GM19025 (cell line): ENCODE results near the gene VIPR2.
"Not testable (repeated sequence)": the region's sequence is repeated elsewhere in the genome, so short reads cannot be mapped to it uniquely, and the experiment has no call there.

Experiments used
- ATAC-seq: cut with Tn5 transposase; IDR thresholded peaks from one replicate; pipeline ENCODE4 v1.9.1; 2021; ENCODE audit warnings: mild to moderate bottlenecking, low read depth, moderate library complexity; ENCODE audit not compliant: unreplicated experiment

Gene VIPR2

DNA sequence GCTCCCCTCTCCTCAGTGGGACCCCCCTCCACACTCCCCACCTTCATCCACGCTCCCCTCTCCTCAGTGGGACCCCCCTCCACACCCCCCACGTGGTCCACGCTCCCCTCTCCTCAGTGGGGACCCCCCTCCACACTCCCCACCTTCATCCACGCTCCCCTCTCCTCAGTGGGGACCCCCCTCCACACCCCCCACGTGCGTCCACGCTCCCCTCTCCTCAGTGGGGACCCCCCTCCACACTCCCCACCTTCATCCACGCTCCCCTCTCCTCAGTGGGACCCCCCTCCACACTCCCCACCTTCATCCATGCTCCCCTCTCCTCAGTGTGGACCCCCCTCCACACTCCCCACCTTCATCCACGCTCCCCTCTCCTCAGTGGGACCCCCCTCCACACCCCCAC lies 146.4 kb downstream of the VIPR2 start:
- not testable (repeated sequence) for ATAC-seq

DNA sequence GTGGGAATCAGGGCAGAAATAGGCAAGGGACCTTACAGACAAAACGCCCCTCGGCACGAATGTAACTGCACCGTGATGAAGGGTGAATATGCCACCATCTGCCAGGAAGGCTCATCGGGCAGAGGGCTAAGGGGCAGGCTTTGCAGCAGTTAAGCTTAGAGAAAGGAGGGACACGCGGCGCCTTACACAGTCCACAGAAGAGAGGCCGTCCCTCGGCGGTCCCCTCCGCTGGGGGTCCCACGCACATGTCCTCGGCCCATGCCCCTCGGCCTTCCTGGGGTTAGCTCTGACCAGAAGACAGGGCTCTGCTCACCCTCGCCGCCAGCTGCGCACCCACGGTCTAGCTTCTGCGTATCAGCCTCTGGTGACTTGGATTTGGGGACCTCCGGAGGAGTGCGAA lies 147.2 kb downstream of the VIPR2 start:
- no peak for ATAC-seq

DNA sequence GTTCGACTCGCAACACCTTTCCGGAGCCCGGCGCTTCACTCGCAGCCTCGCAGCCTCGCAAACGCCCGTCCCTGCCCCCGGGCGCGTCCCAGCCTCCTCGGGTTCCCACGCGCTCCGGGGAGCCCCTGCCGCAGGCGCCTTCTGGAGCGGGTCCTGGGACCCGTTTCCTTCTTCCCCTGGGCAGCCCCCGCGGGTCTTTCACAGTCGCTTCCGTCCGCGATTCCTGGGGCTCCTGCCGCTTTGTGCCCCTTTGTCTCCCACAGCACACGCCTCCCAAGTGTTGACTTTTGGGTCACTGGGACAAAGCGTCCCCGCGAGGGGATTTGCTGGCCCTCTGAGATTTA lies 147.6 kb downstream of the VIPR2 start:
- ATAC-seq, result no peak

DNA sequence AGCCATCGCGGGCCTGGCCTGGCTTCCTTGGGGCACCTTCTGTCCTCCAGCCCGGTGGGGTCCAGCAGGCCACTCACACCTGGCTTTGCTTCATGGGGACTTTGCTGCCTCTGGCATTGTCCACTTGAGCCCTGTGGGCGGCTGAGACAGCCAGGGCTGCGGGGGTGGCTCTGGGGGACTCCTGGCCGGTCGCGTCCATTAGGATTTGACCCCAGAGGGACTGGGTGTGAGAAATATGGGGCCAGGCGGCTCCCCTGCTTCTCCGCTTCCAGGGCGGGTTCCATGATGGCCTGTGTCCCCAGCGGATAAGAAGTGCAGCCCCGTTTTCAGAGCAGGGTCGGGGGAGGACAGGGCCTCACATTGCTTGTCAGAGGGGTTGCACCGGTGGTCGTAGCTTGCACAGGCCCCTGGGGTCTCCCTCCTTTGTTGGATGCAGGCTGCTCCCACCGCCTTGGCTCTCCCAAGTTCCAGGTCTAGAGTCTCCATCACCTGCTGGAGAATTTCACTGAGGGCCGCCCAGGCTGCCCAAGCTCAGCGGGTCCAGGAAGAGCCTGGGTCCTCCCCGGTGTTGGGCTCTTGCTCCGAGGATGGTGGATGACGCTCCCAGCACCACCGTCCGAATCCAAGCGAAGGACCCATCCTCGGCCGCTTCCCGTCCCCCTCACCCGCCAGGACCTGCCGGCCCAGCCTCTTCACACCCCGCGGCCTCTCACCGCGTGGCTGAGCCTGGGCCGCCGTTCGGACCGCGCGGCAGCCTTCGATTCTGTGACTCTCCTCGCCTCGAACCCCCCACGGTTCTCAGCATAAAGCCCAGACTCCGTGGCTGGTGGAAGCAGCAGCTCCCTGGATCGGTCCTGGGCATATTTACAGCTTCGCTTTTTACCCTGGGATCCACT lies 148.2 kb downstream of the VIPR2 start:
- no peak for ATAC-seq

DNA sequence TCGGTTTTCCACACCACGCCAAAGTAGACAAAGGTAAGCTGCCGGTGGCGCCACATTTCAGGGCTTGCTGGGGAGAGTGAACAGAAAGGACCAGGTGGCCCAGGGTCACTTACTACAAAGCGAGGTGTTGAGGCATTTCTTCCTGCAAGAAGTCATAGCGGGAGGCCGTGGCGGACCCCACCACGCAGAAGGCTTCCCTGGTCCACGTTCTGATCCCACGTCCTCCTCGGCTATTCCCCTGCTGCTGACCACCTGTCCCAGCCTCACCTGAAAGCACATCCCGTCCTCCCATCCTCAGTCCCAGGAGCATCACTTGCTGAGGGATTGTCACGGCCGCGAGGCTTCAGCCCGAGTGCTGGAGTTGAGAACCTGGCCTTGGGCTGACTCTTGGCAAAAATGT lies 149.2 kb downstream of the VIPR2 start:
- ATAC-seq, result no peak

DNA sequence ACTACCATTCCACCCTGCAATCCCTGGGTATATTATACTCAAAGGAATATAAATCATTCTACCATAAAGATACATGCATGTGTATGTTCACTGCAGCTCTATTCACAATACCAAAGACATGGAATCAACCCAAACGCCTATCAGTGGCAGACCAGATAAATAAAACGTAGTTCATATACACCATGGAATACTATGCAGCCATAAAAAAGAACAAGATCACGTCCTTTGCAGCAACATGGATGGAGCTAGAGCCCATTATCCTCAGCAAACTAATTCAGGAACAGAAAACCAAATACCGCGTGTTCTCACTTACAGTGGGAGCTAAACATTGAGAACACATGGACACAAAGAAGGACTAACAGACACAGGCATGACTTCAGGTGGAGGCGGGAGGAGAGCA lies 150.0 kb downstream of the VIPR2 start:
- no peak for ATAC-seq

DNA sequence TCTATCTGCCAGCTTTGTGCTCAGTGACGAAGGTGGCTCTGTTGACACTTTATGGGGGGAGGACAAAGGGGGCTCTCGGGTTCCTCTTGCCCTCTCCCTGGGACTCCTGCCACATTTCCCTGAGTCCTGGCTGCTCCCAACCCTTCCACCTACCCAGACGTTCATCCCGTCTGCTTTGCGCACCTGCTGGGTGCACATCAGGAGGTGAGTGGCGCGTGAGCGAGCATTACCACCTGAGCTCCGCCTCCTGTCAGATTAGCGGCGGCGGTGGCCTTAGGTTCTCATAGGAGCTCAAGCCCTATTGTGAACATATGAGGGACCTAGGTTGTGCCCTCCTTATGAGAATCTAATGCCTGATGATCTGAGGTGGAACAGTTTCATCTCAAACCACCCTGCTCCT lies 151.1 kb downstream of the VIPR2 start:
- no peak for ATAC-seq

DNA sequence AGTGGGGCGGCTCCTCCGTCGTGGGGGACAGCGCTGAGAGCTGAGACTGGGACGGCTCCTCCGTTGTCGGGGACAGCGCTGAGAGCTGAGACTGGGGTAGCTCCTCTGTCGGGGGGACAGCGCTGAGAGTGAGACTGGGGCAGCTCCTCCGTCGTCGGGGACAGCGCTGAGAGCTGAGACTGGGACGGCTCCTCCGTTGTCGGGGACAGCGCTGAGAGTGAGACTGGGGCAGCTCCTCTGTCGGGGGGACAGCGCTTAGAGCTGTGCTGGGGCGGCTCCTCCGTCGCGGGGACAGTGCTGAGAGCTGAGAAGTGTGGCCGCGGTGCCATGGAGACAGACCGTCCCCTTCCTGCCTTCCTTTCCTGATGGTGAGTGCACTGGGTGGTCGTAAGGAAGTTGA lies 151.9 kb downstream of the VIPR2 start:
- ATAC-seq, result no peak

DNA sequence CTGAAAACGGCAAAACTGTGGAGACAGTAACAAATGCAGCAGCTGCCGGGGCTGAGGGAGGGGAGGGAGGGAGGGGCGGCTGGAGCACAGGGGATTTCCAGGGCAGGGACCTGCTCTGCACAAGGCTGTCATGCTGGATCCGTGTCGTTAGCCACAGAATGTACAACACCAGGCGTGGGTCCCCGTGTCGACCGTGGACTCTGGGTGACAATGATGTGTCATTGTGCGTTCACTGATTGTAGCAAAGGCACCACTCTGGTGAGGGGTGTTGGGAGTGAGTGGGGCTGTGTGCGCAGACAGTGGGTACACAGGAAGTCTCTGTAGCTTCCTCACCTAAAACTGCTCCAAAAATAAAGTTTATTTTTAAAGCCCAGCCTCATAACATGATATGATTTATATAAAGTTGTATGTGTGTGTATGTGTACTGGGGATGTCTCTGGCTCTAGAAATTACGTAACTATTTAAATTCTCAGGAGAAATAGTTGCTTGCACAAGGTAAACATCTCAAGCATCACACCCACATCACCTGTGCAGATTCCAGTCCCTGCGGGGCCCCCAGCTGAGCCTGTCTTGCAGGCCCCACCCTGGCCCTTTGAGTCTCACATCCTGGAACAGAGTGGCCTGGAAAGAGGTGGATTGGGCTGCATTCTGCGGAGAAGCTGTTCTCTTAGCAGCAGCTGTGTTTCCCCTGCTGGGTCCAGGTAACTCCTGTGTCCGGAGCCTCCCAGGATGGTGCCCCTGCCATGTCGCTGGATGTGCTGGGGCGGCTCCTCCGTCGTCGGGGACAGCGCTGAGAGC lies 152.6 kb downstream of the VIPR2 start:
- no peak for ATAC-seq

DNA sequence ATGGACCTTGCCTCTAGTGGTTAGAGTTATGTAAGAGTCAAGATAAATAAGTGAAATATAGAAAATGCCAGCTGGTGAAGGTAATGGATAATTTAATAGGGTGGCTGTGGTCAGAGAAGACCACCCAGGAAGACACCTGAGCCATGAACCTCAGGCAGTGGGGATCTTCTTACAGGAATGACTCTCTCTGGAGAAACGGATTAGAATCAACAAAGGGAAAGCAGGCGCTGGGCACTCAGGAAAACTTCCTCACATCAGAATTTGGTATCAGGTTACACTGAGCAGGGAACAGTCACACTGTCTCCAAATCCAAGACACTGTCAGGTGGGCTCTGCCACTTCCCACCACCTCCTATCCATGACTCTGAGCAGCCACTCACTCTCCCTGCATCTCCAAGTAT lies 155.7 kb downstream of the VIPR2 start:
- no peak for ATAC-seq

DNA sequence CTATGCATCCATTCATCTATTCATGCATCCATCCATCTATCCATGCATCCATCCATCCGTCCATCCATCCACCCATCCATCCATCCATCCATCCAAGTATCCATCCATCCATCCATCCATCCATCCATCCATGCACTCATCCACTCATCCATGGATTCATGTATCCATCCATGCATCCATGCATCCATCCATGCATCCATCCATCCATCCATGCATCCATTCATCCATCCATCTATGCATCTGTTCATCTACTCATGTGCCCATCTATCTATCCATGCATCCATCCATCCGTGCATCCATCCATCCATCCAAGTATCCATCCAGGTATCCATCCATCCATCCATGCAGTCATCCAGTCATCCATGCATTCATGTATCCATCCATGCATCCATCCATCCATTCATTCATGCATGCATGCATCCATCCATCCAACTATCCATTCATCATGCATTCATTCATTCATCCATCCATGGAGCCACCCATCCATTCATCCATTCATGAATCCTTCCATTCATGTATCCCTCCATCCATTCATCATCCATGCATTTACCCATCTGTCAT lies 156.3 kb downstream of the VIPR2 start:
- ATAC-seq, result no peak

DNA sequence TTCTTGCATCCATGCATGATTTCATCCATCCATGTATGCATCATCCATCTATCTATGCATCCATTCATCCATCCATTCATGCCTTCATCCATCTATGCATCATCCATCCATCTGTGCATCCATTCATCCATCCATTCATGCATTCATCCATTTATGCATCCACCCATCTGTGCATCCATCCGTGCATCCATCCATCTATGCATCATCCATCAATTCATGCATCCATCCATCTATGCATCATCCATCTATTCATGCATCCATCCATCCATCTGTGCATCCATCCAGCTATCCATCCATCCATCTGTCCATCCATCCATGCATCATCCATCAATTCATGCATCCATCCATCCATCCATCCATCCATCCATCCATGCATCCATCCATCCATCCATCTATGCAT lies 157.0 kb downstream of the VIPR2 start:
- ATAC-seq, result no peak

DNA sequence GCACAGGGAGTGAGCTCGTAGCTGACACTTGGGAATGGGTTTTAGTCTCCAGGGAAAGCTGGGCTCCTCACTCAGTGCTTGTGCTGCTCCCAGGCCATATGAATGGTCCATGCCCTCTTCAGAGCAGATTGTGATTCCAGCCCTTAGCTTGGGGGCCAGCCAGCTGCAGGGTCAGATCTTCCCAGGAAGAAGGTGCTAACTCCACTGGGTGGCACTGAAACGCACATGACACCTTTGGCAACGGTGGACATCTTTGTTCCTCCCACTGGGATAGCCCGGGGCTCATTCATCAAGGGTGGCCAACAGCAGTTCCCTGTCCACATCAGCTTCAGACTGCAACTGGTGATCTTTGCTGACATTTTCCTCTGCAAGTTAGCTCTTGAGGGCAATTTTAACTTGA lies 159.1 kb downstream of the VIPR2 start:
- no peak for ATAC-seq

DNA sequence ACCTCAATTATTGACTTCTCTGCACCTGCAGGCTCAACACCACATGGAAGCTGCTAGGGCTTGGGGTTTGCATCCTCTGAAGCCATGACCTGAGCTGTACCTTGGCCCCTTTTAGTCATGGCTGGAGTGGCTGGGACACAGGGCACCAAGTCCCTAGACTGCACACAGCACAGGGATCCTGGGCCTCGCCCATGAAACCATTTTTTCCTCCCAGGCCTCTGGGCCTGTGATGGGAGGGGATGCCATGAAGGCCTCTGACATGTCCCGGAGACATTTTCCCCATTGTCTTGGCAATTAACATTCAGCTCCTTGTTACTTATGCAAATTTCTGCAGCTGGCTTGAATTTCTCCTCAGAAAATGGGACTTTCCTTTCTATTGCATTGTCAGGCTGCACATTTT lies 160.7 kb downstream of the VIPR2 start:
- ATAC-seq, result not testable (repeated sequence)

DNA sequence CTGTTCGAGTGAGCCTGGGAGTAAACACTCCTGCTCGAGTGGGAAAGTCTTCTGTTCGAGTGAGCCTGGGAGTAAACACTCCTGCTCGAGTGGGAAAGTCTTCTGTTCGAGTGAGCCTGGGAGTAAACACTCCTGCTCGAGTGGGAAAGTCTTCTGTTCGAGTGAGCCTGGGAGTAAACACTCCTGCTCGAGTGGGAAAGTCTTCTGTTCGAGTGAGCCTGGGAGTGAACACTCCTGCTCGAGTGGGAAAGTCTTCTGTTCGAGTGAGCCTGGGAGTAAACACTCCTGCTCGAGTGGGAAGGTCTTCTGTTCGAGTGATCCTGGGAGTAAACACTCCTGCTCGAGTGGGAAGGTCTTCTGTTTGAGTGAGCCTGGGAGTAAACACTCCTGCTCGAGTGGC lies 162.6 kb downstream of the VIPR2 start:
- ATAC-seq, result not testable (repeated sequence)

DNA sequence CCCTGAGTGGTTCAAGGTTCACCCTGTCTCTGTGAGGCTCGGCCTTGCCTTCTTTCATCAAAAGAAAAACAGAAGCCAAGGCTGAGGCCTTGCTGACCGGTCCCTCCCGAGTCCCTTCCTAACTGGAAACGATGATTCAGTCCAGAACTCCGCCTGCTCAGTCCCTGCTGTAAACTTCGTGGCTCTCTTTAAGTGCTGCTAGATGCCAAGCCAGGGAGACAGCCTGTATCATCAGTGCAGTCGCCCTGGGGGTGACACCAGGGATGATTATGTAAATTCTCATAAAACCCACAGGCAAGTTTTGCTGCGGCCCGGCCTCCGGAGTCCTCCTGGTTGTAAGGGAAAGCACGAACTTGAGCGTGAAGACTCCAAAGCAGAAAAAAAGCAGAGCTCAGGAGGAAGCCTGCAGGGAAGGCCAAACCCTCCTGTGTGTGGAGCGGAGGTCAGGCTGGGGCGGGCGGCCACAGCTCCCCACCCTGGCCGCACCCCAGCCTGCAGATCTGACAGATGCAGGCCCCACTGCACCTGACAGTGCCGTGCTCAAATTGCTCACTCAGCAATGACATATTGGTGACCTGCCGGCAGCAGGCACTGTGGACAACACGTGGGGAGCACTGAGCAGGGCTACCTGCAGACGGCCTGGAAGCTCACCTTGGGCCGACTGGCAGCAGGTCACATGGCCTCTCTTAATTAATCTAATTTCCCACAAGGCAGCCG lies 164.9 kb downstream of the VIPR2 start:
- ATAC-seq, result no peak

DNA sequence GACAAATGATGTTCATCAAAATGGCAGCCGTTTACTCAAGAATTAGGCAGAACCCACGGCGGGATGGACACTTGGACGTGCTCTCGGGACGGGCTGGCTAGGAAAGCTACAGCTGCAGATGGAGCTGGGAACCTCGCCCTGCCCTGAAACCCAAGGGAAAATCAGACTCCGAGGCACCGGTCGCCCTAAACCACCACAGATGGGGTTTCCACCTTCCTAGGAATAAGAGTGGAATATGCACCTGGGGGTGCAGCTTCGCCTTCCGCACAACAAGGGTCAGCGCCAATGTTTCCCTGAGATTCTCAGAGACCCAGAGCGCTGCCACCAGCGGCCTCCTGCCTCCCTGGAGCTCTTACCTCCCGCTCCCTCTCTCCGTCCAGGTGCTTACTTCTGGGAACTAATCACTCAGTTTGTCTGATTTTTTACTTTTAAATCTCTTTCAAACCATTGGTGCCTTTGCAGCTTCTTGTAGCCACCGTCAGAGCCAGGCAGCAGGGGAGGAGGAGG lies 165.6 kb downstream of the VIPR2 start:
- ATAC-seq, result no peak
